Fibroblast of the aortic adventitia (primary cell): ENCODE results near the gene CUX1. TPM values are rescaled to one million over a fixed set of nuclear protein-coding genes. Genes with fewer than 3 reads are reported as not detected.
"Not testable (repeated sequence)": the region's sequence is repeated elsewhere in the genome, so short reads cannot be mapped to it uniquely, and the experiment has no call there.

Experiments used
- DNase-seq: peaks from one replicate; pipeline ENCODE4 v3.0.0-alpha.2; 2010; ENCODE audit warnings: low read depth
- H3K4me3 ChIP-seq: 2 replicates; pipeline ENCODE4 v1.5.1; 2011; ENCODE audit warnings: low read depth, mild to moderate bottlenecking, control low read depth, low read length, moderate library complexity
- total RNA-seq: library from RNA; depleted of rRNA; stranded (reverse); fragments of >200 nt; gene quantifications from 2 replicates; pipeline ENCODE4 v1.2.3, GENCODE V29; 2012; ENCODE audit warnings: low replicate concordance
- TF ChIP-seq, protein P1 (sequence below): IDR thresholded peaks from 2 replicates; pipeline ENCODE4 v1.5.1; 2011; ENCODE audit warnings: mild to moderate bottlenecking, low read length, control low read depth, inconsistent platforms; ENCODE audit not compliant: insufficient read depth

Gene CUX1
- total RNA-seq, 1 donor = 44.2 TPM

- TF ChIP-seq, protein P1, sequence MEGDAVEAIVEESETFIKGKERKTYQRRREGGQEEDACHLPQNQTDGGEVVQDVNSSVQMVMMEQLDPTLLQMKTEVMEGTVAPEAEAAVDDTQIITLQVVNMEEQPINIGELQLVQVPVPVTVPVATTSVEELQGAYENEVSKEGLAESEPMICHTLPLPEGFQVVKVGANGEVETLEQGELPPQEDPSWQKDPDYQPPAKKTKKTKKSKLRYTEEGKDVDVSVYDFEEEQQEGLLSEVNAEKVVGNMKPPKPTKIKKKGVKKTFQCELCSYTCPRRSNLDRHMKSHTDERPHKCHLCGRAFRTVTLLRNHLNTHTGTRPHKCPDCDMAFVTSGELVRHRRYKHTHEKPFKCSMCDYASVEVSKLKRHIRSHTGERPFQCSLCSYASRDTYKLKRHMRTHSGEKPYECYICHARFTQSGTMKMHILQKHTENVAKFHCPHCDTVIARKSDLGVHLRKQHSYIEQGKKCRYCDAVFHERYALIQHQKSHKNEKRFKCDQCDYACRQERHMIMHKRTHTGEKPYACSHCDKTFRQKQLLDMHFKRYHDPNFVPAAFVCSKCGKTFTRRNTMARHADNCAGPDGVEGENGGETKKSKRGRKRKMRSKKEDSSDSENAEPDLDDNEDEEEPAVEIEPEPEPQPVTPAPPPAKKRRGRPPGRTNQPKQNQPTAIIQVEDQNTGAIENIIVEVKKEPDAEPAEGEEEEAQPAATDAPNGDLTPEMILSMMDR = no peak
- no peak for DNase-seq
- H3K4me3 ChIP-seq = no peak overlapping the region
Measured at GRCh38 chr7:101978683-101979082, 161.3 kb downstream of the CUX1 start.

GRCh38 chr7:101983147-101983811 is 165.9 kb downstream of the CUX1 start:
- DNase-seq = no peak
- TF ChIP-seq, protein P1 = no peak
- H3K4me3 ChIP-seq = no peak overlapping the region

DNA sequence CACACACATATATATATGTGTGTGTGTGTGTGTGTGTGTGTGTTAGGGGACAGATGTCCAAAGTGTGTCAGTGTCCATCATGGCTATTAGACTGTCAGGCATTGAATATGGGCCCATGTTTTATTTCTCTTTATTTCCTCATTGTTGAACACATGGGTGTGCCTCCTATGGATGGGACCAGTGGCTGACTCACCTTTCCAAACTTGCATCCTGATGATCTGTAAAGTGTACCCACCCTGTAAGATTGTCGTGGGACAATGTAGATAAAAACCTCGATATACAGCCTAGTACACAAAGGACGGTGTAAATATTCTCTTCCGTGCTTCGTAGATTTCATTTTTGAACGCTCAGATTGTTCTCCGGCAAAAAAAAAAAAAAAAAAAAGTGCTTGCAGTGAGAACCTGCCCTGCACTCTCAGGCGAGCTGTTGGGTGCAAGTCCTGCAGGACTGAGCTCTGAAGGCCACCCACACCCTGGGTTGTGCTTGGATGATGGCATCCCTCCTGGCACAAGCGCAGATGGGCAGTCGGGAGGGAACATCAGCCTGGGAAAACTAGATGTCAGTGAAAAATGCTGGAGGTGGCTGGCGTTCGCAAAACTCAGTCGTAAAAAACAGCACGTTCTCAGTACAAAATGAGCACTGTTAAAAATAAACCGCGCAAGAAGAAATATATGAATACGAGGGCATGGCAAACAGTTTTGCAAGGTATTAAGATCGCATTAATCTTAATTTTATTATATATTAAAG is 166.9 kb downstream of the CUX1 start:
- TF ChIP-seq, protein P1 = no peak
- H3K4me3 ChIP-seq = no peak overlapping the region
- DNase-seq = no peak

DNA sequence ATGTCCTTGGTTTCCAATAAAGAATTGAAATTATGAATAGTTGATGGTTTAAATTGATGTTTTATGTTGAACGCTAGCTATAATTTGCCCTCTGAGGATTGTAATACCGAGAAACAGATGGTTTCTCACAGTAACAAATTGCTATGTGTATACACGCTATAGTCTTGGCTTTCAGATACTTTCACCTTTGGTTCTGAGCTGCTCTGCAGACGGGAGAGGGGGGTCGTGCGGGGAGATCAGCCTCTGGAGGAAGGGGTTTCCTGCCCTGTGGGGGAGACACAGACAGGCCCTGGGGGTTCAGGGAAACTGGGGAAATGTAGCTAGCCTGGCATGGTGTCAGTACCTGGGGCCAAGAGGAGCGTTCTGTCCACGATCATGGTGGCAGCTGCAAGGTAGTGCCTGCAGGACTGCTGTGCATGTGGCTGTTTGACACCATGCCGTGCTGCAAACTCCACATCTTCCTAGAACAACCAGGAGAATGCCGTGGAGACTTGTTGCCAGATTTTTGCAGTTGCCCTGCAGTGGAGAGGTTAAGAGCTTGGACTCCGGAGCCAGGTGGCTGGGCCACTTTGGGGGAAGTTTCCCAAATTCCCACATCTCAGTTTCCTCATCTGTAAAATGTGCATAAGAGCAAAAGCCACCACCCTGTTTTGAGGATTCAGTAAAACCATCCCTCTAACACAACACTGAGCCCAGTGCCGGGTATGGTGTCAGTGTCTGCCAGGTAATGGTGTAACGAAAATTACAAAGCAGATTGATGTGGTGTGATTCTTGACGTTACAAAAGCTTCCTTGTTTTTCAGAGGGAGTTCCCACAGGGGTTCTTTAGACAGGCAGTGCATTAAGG is 167.9 kb downstream of the CUX1 start:
- DNase-seq = no peak
- TF ChIP-seq, protein P1 = no peak
- no peak overlapping the region for H3K4me3 ChIP-seq

- no peak overlapping the region for H3K4me3 ChIP-seq
- TF ChIP-seq, protein P1 = no peak
- DNase-seq = peak; percentile 22
Measured at GRCh38 chr7:101985903-101986734, 168.7 kb downstream of the CUX1 start.

DNA sequence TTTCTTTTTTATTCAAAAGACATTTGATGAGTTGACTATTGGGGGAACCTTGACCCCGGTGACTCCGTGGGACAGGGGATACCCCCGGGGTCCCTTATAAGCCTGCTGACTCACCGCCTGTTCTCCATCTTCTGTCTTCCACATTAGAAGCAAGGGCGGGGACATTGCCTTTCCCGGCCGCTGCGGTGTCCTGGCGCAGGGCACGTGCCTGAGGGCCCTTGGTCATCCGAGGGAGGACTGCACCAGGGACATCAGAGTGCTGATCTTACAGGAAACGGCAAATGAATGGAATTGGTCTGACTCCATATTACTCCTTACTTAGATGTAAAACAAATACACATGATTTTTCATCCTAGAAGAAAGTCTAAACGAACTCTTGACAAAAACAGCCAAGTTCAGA is 170.1 kb downstream of the CUX1 start:
- TF ChIP-seq, protein P1 = no peak
- DNase-seq = no peak
- no peak overlapping the region for H3K4me3 ChIP-seq

DNA sequence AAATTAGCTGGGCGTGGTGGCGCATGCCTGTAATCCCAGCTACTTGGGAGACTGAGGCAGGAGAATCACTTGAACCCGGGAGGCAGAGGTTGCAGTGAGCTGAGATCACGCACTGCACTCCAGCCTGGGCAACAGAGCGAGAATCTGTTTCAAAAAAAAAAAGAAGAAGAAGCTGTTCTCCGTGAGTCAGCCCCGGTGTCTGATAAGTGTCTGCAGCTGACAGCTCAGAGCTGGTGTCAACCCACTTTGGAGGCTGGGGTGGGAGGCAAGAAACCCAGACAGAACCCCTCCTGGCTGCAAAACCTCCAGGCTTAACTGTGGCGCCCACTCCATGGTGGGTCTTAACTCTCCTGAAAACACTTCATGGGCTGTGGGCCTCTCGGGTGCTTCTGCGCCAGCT is 170.6 kb downstream of the CUX1 start:
- not testable (repeated sequence) for DNase-seq

More for the DNA sequence above, 170.6 kb downstream of the CUX1 start:
- H3K4me3 ChIP-seq = not testable (repeated sequence)
